Stomach (tissue), 9 donors: ENCODE data around the gene TPST1. TPM values are rescaled to one million over a fixed set of nuclear protein-coding genes. Genes with fewer than 3 reads are reported as not detected.
"Not testable (repeated sequence)": the region's sequence is repeated elsewhere in the genome, so short reads cannot be mapped to it uniquely, and the experiment has no call there.

Experiments
- DNase-seq, 2 donors: peaks; one replicate each; pipeline versions ENCODE4 v3.0.0 to v3.0.0-alpha.2; 2013 to 2019
- H3K27ac ChIP-seq, 5 donors: fragments of 200-600 bp in 4 of 5; sonication (generic) in 4 of 5; one replicate each; pipeline ENCODE4 v1.5.1; 2013 to 2019; ENCODE audit warnings: mild to moderate bottlenecking in 1 of 5, moderate library complexity in 1 of 5
- H3K27me3 ChIP-seq, 3 donors: fragments of 200-600 bp; sonication (generic); one replicate each; pipeline ENCODE4 v1.5.1; 2017 to 2019; ENCODE audit warnings: mixed run types in 1 of 3
- H3K36me3 ChIP-seq, 4 donors: fragments of 200-600 bp; sonication (generic); 1 replicate in 3 of 4; 2 replicates in 1 of 4; pipeline ENCODE4 v1.5.1; 2016 to 2019
- H3K4me1 ChIP-seq, 4 donors: fragments of 200-600 bp; sonication (generic); one replicate each; pipeline ENCODE4 v1.5.1; 2016 to 2019
- H3K4me3 ChIP-seq, 4 donors: fragments of 200-600 bp; sonication (generic) in 3 of 4; one replicate each; pipeline ENCODE4 v1.5.1; 2016 to 2019; ENCODE audit warnings: mild to moderate bottlenecking in 1 of 4
- H3K9me3 ChIP-seq, 4 donors: fragments of 200-600 bp; sonication (generic); one replicate each; pipeline ENCODE4 v1.5.1; 2016 to 2019
- EP300 ChIP-seq: sonication (generic); formaldehyde crosslinking; IDR thresholded peaks from one replicate; pipeline ENCODE4 v1.6.1; 2017; ENCODE audit warnings: antibody characterized with exemption
- POLR2A ChIP-seq, 4 donors: fragments of 450-650 bp; IDR thresholded peaks; one replicate each; pipeline ENCODE4 v1.6.1; 2016; ENCODE audit warnings: antibody characterized with exemption in 4 of 4, control low read depth in 2 of 4, mild to moderate bottlenecking in 1 of 4, moderate library complexity in 1 of 4
- POLR2AphosphoS5 ChIP-seq, 3 donors: sonication (generic); formaldehyde crosslinking; IDR thresholded peaks; one replicate each; pipeline ENCODE4 v1.6.1; 2016; ENCODE audit warnings: antibody characterized with exemption in 3 of 3
- WGBS, 5 donors: extraction: QIAGEN DNeasy Blood & Tissue Kit in 3 of 5; methylation state at CpG; one replicate each; pipeline versions ENCODE4 v1.1.5 to v1.1.7; 2013 to 2018; 5-methylcytosine and 5-hydroxymethylcytosine counted together
- intact Hi-C: fragments of 100-400 bp; cut with DNase I; formaldehyde crosslinking; loops from one replicate; pipeline ENCODE4 v1.15.1; 2023; ENCODE audit warnings: low total_unique reads
- polyA plus RNA-seq, 3 donors: library from polyadenylated mRNA; stranded (reverse); fragments of 200-250 nt; gene quantifications; one replicate each; pipeline ENCODE4 v1.2.3, GENCODE V29; 2013
- total RNA-seq, 5 donors: library from RNA; depleted of rRNA; stranded (reverse); fragments of >200 nt; gene quantifications; one replicate each; pipeline versions ENCODE4 v1.1.0 to v1.2.3, GENCODE V29; 2014 to 2016
- TF ChIP-seq, protein P1 (sequence below), 7 experiments: fragments of 450-650 bp in 4 of 7; fragments of 200-600 bp in 3 of 7; sonication (generic) in 3 of 7; IDR thresholded peaks; one replicate each; pipeline ENCODE4 v1.5.1; 2016 to 2019; ENCODE audit warnings: antibody characterized with exemption in 7 of 7, control low read depth in 2 of 7, mild to moderate bottlenecking in 1 of 7
- donor health status: healthy with polysubstance abuse.
- donor health status: Bipolar disorder and iron deficiency.
- donor health status: healthy.

Gene TPST1
- total and polyA plus RNA-seq, 8 donors, result 0.58 to 78.8 (median 8.7) TPM

DNA sequence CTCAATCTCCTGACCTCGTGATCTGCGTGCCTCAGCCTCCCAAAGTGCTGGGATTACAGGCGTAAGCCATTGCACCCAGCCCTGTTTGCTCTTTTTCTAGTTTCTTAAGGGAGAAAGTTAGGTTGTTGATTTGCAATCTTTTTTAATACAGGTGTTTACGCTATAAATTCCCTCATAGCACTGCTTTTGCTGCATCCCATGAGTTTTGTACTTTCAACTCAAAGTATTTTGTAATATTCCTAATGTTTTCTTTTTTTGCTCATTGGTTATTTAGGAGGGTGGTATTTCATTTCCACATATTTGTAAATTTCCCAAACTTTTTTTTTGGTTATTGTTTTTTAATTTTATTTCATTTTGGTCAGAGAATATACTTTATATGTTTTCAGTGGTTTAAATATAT is 11.6 kb downstream of the TPST1 start:
- Histone ChIP-seq H3K4me3 (no peak overlapping the region), H3K36me3 (no peaks in the 10 kb centered on the region), H3K4me1 (peaks cover 0 to 3% (median 1%) of the 10 kb centered on the region in 4 donors), H3K9me3 (no peaks in the 10 kb centered on the region), H3K27me3 (no peaks in the 10 kb centered on the region), H3K27ac (no peak overlapping the region)
- TF ChIP-seq POLR2A (IDR thresholded peaks at IDR 0.05), result no peak
- TF ChIP-seq, protein P1, sequence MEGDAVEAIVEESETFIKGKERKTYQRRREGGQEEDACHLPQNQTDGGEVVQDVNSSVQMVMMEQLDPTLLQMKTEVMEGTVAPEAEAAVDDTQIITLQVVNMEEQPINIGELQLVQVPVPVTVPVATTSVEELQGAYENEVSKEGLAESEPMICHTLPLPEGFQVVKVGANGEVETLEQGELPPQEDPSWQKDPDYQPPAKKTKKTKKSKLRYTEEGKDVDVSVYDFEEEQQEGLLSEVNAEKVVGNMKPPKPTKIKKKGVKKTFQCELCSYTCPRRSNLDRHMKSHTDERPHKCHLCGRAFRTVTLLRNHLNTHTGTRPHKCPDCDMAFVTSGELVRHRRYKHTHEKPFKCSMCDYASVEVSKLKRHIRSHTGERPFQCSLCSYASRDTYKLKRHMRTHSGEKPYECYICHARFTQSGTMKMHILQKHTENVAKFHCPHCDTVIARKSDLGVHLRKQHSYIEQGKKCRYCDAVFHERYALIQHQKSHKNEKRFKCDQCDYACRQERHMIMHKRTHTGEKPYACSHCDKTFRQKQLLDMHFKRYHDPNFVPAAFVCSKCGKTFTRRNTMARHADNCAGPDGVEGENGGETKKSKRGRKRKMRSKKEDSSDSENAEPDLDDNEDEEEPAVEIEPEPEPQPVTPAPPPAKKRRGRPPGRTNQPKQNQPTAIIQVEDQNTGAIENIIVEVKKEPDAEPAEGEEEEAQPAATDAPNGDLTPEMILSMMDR (IDR thresholded peaks at IDR 0.05), result no peak
- TF ChIP-seq POLR2AphosphoS5 (IDR thresholded peaks at IDR 0.05), result no peak
- no peak for TF ChIP-seq EP300
- no peak for DNase-seq
- WGBS, 5 donors, result 82 to 98% (median 97%) methylated on average over 4 of the region's 4 CpGs
- intact Hi-C loops, result loop anchor here (10.0 kb wide), 2 partner anchors 58 to 72 kb away; no protein-coding TSS in a partner anchor

DNA sequence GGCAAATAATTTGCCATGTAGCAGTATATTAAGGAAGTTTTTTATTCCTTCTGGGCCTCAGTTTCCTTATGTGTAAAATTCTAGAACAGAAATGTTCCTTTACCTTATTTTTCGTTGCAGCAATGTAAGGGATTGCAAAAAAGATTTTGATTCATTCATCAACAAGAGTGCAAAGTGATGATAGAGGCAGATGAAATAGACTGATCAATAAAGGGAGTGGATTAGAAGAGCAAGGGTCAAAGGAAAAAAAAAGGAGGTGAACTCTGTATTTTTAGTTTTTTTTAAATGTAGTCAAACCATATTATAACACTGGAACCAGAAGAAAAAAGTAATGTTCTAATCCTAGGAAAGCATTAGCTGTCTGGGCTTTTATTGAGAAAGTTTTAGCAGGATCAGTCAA is 14.7 kb downstream of the TPST1 start:
- intact Hi-C loops, result loop anchor here (10.0 kb wide), 2 partner anchors 55 to 75 kb away; no protein-coding TSS in a partner anchor
- Histone ChIP-seq H3K9me3 (no peaks in the 10 kb centered on the region), H3K36me3 (no peaks in the 10 kb centered on the region), H3K4me3 (no peak overlapping the region), H3K27me3 (no peaks in the 10 kb centered on the region), H3K4me1 (peaks cover 7 to 21% (median 12%) of the 10 kb centered on the region in 4 donors), H3K27ac (no peak overlapping the region)
- WGBS, 5 donors, result 69 to 90% (median 81%) methylated on average over 1 of the region's 1 CpG
- TF ChIP-seq POLR2A (IDR thresholded peaks at IDR 0.05) (no peak), EP300 (no peak), POLR2AphosphoS5 (IDR thresholded peaks at IDR 0.05) (no peak)
- TF ChIP-seq, protein P1 (IDR thresholded peaks at IDR 0.05), result no peak
- no peak for DNase-seq

DNA sequence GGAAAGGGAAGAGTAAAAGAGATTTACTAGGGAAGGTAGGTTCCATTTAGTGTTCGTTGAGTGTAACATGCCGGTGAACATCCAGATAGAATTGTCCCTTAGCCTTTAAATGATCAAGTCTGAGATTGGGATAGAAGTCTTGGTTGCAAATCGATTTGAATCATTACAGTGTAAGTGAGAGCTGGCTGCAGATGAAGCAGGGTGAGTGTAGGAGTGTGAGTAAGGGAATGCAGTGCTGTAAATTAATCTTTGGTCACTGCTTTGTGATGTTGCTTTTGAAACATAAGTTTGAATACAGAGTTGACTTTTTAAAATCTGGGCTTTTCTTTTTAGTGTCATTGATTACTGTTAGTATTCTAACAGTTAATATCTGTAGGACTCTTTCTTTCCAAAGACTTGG is 16.3 kb downstream of the TPST1 start:
- 73 to 86% (median 82%) methylated on average over 3 of the region's 3 CpGs for WGBS, 5 donors
- TF ChIP-seq POLR2A (IDR thresholded peaks at IDR 0.05), result no peak
- intact Hi-C loops, result no loop called here

GRCh38 chr7:66227808-66228207 is 22.7 kb downstream of the TPST1 start:
- Histone ChIP-seq H3K4me3 (no peak overlapping the region), H3K9me3 (peaks cover 0 to 6% (median 2%) of the 10 kb centered on the region in 4 donors), H3K4me1 (peaks cover 7 to 14% (median 10%) of the 10 kb centered on the region in 4 donors), H3K27me3 (no peaks in the 10 kb centered on the region), H3K36me3 (peaks cover 0 to 5% (median 0%) of the 10 kb centered on the region in 4 donors), H3K27ac (no peak overlapping the region)
- no peak for DNase-seq
- intact Hi-C loops, result no loop called here
- WGBS, 5 donors, result 88 to 98% (median 92%) methylated on average over 1 of the region's 1 CpG
- TF ChIP-seq, protein P1 (IDR thresholded peaks at IDR 0.05), result no peak

More for the DNA sequence above, 16.3 kb downstream of the TPST1 start:
- Histone ChIP-seq H3K27me3 (no peaks in the 10 kb centered on the region), H3K27ac (no peak overlapping the region), H3K4me1 (peaks cover 7 to 21% (median 12%) of the 10 kb centered on the region in 4 donors), H3K4me3 (no peak overlapping the region), H3K9me3 (no peaks in the 10 kb centered on the region), H3K36me3 (no peaks in the 10 kb centered on the region)
- no peak for DNase-seq

- H3K4me3 ChIP-seq, intact Hi-C loops, H3K4me1 ChIP-seq, H3K9me3 ChIP-seq, H3K27me3 ChIP-seq, DNase-seq, H3K36me3 ChIP-seq, H3K27ac ChIP-seq: not testable (repeated sequence)
- 95 to 98% (median 98%) methylated on average over 6 to 24 of the region's 24 CpGs for WGBS, 5 donors
These were observed 26.4 kb downstream of the TPST1 start for GRCh38 chr7:66231326-66232216.
